GM12872 (cell line): Measurements from ENCODE around the gene MYF5.

ENCODE experiments used
- TF ChIP-seq, protein P1 (sequence below): IDR thresholded peaks from 3 replicates; pipeline ENCODE4 v1.5.1; 2011; ENCODE audit warnings: low read depth, mild to moderate bottlenecking, low read length, moderate library complexity; ENCODE audit not compliant: insufficient read depth

MYF5 gene

DNA sequence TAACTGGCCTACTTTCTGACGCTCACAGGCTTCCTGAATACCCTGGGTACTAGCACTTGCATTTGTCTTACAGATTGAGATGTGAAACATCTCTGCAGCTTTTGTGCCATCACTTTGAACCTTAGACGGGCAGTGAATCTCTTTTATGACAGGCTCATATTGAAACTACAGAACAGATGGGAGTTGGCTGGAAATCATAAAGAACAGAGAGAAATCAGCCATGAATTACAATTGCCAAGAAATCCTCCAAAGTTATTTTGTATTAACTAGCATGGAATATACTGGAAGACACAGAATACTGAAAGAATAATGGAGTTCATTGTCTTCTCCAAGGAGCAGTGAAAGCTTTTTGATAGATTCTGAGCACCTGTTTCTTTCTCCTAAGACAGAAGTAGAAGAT, 32.7 kb downstream of the MYF5 start:
- TF ChIP-seq, protein P1, sequence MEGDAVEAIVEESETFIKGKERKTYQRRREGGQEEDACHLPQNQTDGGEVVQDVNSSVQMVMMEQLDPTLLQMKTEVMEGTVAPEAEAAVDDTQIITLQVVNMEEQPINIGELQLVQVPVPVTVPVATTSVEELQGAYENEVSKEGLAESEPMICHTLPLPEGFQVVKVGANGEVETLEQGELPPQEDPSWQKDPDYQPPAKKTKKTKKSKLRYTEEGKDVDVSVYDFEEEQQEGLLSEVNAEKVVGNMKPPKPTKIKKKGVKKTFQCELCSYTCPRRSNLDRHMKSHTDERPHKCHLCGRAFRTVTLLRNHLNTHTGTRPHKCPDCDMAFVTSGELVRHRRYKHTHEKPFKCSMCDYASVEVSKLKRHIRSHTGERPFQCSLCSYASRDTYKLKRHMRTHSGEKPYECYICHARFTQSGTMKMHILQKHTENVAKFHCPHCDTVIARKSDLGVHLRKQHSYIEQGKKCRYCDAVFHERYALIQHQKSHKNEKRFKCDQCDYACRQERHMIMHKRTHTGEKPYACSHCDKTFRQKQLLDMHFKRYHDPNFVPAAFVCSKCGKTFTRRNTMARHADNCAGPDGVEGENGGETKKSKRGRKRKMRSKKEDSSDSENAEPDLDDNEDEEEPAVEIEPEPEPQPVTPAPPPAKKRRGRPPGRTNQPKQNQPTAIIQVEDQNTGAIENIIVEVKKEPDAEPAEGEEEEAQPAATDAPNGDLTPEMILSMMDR = no peak

DNA sequence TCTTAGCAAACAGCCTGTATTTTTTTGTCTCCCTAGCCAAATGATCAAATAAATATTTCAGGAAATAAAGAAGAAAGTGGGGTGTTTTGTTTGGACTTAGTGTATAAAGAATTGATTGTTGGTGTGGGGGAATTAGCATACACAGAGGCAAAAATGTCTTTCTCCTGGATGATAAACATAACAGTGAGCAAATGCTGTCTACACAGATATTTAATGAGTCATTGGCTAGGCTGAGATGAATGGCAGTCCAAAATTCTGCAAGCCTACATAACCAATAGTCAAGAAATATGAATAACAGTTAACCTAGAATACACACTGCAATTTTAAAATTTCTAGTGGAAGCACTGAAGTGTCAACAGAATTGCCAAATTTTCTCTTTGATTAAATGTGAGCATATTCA, 35.8 kb downstream of the MYF5 start:
- TF ChIP-seq, protein P1 = no peak

DNA sequence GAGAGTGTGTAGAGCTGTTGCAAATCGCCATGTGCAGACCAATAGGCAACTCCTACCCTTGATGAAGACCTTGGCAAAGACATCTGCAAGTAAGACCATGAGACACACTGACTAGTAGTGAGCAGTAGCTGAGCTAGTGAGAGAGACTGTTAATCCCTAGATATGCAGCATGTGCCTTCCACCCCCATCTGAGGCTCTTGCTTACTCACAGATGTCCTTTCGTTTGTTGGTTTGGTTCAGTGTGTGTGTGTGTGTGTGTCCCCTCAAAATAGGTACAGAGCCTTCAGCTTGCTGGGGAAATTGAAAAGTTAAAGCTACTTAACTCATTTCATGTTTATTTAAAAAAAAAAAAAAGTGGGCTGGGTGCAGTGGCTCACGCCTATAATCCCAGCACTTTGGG, 37.6 kb downstream of the MYF5 start:
- TF ChIP-seq, protein P1 = no peak

DNA sequence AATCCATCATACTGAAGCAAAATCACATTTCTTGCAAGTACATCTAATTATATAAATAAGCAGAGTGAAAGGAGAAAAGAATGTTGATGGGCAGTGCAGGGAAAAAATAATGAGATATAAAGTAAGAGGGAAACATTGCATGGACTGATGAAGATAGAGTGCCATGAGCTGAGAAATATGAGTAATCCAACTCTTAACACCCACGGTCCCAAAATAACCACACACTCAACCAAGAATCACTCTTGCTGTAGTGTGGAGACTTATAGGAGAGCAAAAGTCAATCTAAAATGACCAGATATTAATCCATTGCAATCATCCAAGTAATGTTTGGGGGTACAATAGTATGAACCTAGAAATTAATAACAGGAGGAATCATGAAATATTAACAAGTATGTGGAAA, 40.2 kb downstream of the MYF5 start:
- TF ChIP-seq, protein P1 = no peak

DNA sequence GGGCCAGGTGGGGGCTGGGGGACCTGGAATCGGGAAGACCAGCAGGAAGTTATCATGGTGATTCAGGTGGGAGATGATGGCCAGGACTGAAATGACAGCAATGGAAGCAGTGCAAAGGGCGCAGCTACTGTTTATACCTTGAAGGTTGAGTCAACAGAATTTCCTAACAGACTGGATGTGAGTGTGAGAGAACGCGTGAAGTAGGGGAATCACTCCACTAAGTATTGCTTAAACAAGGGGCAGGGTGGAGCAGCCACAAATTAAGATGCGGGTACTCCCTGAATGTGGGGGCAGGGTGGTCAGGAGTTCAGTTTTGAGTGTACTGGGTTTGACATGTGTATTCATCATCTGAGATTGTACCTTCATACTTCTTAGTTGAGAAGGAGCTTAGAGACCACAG, 45.1 kb downstream of the MYF5 start:
- TF ChIP-seq, protein P1 = no peak

DNA sequence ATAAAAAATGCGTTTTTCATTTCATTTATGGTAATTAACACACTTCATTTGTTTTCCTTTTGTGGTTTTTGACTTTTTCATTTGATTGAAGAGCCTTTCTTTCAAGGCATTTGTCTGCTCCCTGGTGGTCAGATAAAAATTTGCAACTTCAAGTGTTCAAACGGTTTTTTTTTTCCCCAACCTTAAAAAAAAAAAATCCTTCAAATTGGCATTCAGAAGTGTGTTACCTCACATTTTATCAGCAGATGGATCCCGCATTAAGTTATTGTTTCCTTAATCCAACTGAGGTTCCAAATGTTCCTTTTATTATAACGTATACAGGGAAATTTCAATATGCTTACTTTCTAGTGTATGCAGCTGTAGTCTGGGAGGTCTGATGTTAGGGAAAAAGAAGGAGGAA, 47.2 kb downstream of the MYF5 start:
- TF ChIP-seq, protein P1 = peak; percentile 55

DNA sequence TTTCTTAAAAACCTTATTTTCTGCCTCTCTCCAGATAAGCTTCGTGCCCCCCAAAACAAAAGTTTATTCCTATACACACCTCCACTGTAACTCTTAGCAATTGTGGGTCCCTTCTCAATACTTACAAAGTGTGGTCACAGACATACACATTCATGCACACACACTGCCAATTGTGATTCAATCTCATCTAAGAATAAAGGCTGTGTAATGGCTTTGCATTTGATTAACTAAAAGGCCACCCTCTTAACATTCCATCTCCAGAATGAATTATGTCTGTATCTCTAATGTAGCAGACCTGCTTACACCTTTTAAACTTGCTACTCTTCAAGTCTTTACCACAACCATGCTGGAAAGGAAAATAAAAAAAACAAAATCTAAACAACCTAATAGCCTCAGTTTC, 49.5 kb downstream of the MYF5 start:
- TF ChIP-seq, protein P1 = no peak

DNA sequence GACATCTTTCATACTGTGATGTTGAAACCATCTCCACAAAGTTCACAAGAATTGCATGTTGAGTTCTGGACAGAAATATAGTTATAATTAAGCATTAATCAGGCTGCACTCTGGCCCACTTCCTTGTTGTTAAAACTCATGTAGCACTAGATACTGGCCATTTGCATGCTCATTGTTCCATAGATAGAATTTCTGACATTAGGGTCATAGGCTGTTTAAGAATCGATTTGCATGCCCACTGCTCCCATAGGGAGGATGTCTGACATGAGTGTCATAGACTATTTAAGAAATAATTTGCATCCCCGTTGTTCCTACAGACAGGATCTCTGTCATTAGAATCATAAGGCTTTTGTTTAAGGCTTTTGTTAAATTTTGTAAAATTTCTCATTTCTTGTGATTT, 50.2 kb downstream of the MYF5 start:
- TF ChIP-seq, protein P1 = no peak
